GM21619 (cell line): Measurements from ENCODE around the gene PHYKPL.

Experiments
- ATAC-seq: cut with Tn5 transposase; IDR thresholded peaks from one replicate; pipeline ENCODE4 v1.9.1; 2021; ENCODE audit not compliant: unreplicated experiment

The PHYKPL gene

GRCh38 chr5:178224403-178224802, 8.2 kb downstream of the PHYKPL start:
- ATAC-seq = no peak

- no peak for ATAC-seq
These were observed 8.7 kb downstream of the PHYKPL start for GRCh38 chr5:178223828-178224335.

- no peak for ATAC-seq
These were observed 9.3 kb downstream of the PHYKPL start for GRCh38 chr5:178223196-178223773.

- no peak for ATAC-seq
These were observed 10.3 kb downstream of the PHYKPL start for GRCh38 chr5:178222292-178222691.

- no peak for ATAC-seq
These were observed 10.7 kb downstream of the PHYKPL start for GRCh38 chr5:178221853-178222252.

GRCh38 chr5:178221282-178221681, 11.3 kb downstream of the PHYKPL start:
- no peak for ATAC-seq

GRCh38 chr5:178218827-178219226, 13.8 kb downstream of the PHYKPL start:
- no peak for ATAC-seq

- no peak for ATAC-seq
These were observed 14.3 kb downstream of the PHYKPL start for GRCh38 chr5:178218237-178218776.

- no peak for ATAC-seq
These were observed 15.8 kb downstream of the PHYKPL start for GRCh38 chr5:178216779-178217178.

GRCh38 chr5:178216088-178216534, 16.5 kb downstream of the PHYKPL start:
- no peak for ATAC-seq

GRCh38 chr5:178215280-178216002, 17.2 kb downstream of the PHYKPL start:
- no peak for ATAC-seq

GRCh38 chr5:178214160-178214803, 18.3 kb downstream of the PHYKPL start:
- no peak for ATAC-seq

GRCh38 chr5:178213748-178214151, 18.9 kb downstream of the PHYKPL start:
- no peak for ATAC-seq

GRCh38 chr5:178213003-178213461, 19.6 kb downstream of the PHYKPL start:
- no peak for ATAC-seq

- no peak for ATAC-seq
These were observed 20.2 kb downstream of the PHYKPL start for GRCh38 chr5:178212241-178213002.

GRCh38 chr5:178211095-178212048, 21.2 kb downstream of the PHYKPL start:
- ATAC-seq = no peak

- ATAC-seq = no peak
These were observed 21.9 kb downstream of the PHYKPL start for GRCh38 chr5:178210686-178211085.

- ATAC-seq = no peak
These were observed 22.5 kb downstream of the PHYKPL start for GRCh38 chr5:178210073-178210535.

GRCh38 chr5:178209334-178210072, 23.1 kb downstream of the PHYKPL start:
- ATAC-seq = no peak
